Measurements from ENCODE around the gene CDC14B.

The CDC14B gene

GRCh38 chr9:96513622-96514021, 106.0 kb downstream of the CDC14B start:
- H3K27ac ChIP-seq: no peak overlapping the region
- no peak for TF ChIP-seq CTCF (conservative IDR thresholded peaks at IDR 0.05)

GRCh38 chr9:96512240-96512639, 107.4 kb downstream of the CDC14B start:
- no peak overlapping the region for H3K27ac ChIP-seq
- no peak for TF ChIP-seq CTCF (conservative IDR thresholded peaks at IDR 0.05)

- no peak for TF ChIP-seq CTCF (conservative IDR thresholded peaks at IDR 0.05)
- H3K27ac ChIP-seq: no peak overlapping the region
Observed at GRCh38 chr9:96510258-96510657, 109.4 kb downstream of the CDC14B start.

- no peak for TF ChIP-seq CTCF (conservative IDR thresholded peaks at IDR 0.05)
- H3K27ac ChIP-seq: no peak overlapping the region
Observed at GRCh38 chr9:96509848-96510247, 109.8 kb downstream of the CDC14B start.

- no peak overlapping the region for H3K27ac ChIP-seq
- no peak for TF ChIP-seq CTCF (conservative IDR thresholded peaks at IDR 0.05)
Observed at GRCh38 chr9:96509026-96509425, 110.6 kb downstream of the CDC14B start.

GRCh38 chr9:96508227-96508940, 111.3 kb downstream of the CDC14B start:
- H3K27ac ChIP-seq: no peak overlapping the region
- TF ChIP-seq CTCF (conservative IDR thresholded peaks at IDR 0.05): no peak

- no peak for TF ChIP-seq CTCF (conservative IDR thresholded peaks at IDR 0.05)
- H3K27ac ChIP-seq: no peak overlapping the region
Observed at GRCh38 chr9:96505316-96505991, 114.2 kb downstream of the CDC14B start.
